Lower lobe of right lung (tissue), 2 donors: Measurements from ENCODE around the gene SOX8. TPM values are rescaled to one million over a fixed set of nuclear protein-coding genes. Genes with fewer than 3 reads are reported as not detected.

Experiments used
- ATAC-seq, 2 donors: fragments of 200-7000 bp; cut with Tn5 transposase; one replicate each; pipeline ENCODE4 v1.9.1; 2020 to 2022; ENCODE audit warnings: mild to moderate bottlenecking in 2 of 2, moderate library complexity in 2 of 2
- DNase-seq: peaks from one replicate; pipeline ENCODE4 v3.0.0-alpha.2; 2020
- H3K27ac ChIP-seq: fragments of 200-600 bp; one replicate; pipeline ENCODE4 v1.8.0; 2022
- H3K27me3 ChIP-seq: fragments of 200-600 bp; one replicate; pipeline ENCODE4 v1.8.0; 2022; ENCODE audit warnings: low read depth
- H3K36me3 ChIP-seq: fragments of 200-600 bp; one replicate; pipeline ENCODE4 v1.8.0; 2022; ENCODE audit warnings: mild to moderate bottlenecking
- H3K4me1 ChIP-seq: fragments of 200-600 bp; one replicate; pipeline ENCODE4 v1.8.0; 2022
- H3K4me3 ChIP-seq: fragments of 200-600 bp; one replicate; pipeline ENCODE4 v1.8.0; 2022; ENCODE audit warnings: mild to moderate bottlenecking
- H3K9me3 ChIP-seq: fragments of 200-600 bp; one replicate; pipeline ENCODE4 v1.8.0; 2022
- CTCF ChIP-seq: fragments of 200-600 bp; IDR thresholded peaks from one replicate; pipeline ENCODE4 v1.8.0; 2022; ENCODE audit warnings: antibody characterized with exemption, mild to moderate bottlenecking
- intact Hi-C: fragments of 100-400 bp; cut with DNase I; formaldehyde crosslinking; loops from one replicate; pipeline ENCODE4 v1.11.0; 2022
- long read RNA-seq: library from polyadenylated mRNA; unstranded; transcript quantifications from one replicate; pipeline ENCODE4 v2.0.0, GENCODE V29; 2021
- total RNA-seq: library from RNA; stranded (reverse); fragmentation: NEBNext Ultra II Directional; extraction: Animal tissue kit (Norgen Biotek cat#: 25700); gene quantifications from one replicate; pipeline ENCODE4 v1.2.1, GENCODE V29; 2021
- donor health status: DM: no; HTN: yes; CAD: no; lungs with severe emphysema.

SOX8 gene
- total RNA-seq = 0.15 TPM
- long read RNA-seq, full-length matches to known transcripts = 1 of 2 reads
- long read RNA-seq, partial matches to known transcripts = 1 of 2 reads
- long read RNA-seq, other reads (novel, unspliced or antisense) = 0 of 2 reads

GRCh38 chr16:981695-982144 is at the start of gene SOX8:
TSS of gene SOX8 (plus strand) at chr16:981770. CDS start at chr16:981923, 153 bp downstream.
- ATAC-seq = no peak
- intact Hi-C loops = no loop called here
- Histone ChIP-seq H3K27ac (no peak within 1 kb of the TSS), H3K9me3 (no peaks in the 10 kb centered on the region), H3K4me3 (peak within 1 kb of the TSS; percentile 55), H3K27me3 (peaks cover 51% of the 10 kb centered on the region), H3K4me1 (peaks cover 14% of the 10 kb centered on the region), H3K36me3 (no peaks in the 10 kb centered on the region)
- no peak for DNase-seq
- no peak for TF ChIP-seq CTCF

- H3K27ac ChIP-seq = no peak overlapping the region
- no peaks in the 10 kb centered on the region for H3K4me1 ChIP-seq
- no peak overlapping the region for H3K4me3 ChIP-seq
- no peaks in the 10 kb centered on the region for H3K9me3 ChIP-seq
- DNase-seq = no peak
- H3K36me3 ChIP-seq = peaks cover 37% of the 10 kb centered on the region
- no peaks in the 10 kb centered on the region for H3K27me3 ChIP-seq
- ATAC-seq = no peak
- intact Hi-C loops = no loop called here
- no peak for TF ChIP-seq CTCF
These were observed 48.7 kb upstream of the SOX8 start for GRCh38 chr16:932831-933330.

GRCh38 chr16:933581-933980 is 48.0 kb upstream of the SOX8 start:
- no peak for TF ChIP-seq CTCF
- Histone ChIP-seq H3K4me3 (no peak overlapping the region), H3K9me3 (no peaks in the 10 kb centered on the region), H3K4me1 (no peaks in the 10 kb centered on the region), H3K27ac (no peak overlapping the region), H3K36me3 (peaks cover 39% of the 10 kb centered on the region), H3K27me3 (no peaks in the 10 kb centered on the region)
- DNase-seq (no peak), ATAC-seq (no peak)
- intact Hi-C loops = no loop called here

GRCh38 chr16:934178-934577 is 47.4 kb upstream of the SOX8 start:
- intact Hi-C loops = no loop called here
- no peak for DNase-seq

GRCh38 chr16:935684-936083 is 45.9 kb upstream of the SOX8 start:
- intact Hi-C loops = no loop called here
- H3K4me3 ChIP-seq = no peak overlapping the region
- no peaks in the 10 kb centered on the region for H3K27me3 ChIP-seq
- no peaks in the 10 kb centered on the region for H3K4me1 ChIP-seq
- DNase-seq (no peak), ATAC-seq (no peak)
- no peaks in the 10 kb centered on the region for H3K9me3 ChIP-seq
- no peak overlapping the region for H3K27ac ChIP-seq
- TF ChIP-seq CTCF = no peak
- H3K36me3 ChIP-seq = peaks cover 47% of the 10 kb centered on the region

More at GRCh38 chr16:934178-934577, 47.4 kb upstream of the SOX8 start:
- Histone ChIP-seq H3K27me3 (no peaks in the 10 kb centered on the region), H3K9me3 (no peaks in the 10 kb centered on the region), H3K36me3 (peaks cover 41% of the 10 kb centered on the region), H3K4me3 (no peak overlapping the region), H3K27ac (no peak overlapping the region), H3K4me1 (no peaks in the 10 kb centered on the region)
- ATAC-seq = no peak
- TF ChIP-seq CTCF = no peak
